H1 (cell line): ENCODE data around the gene DNAH1. TPM values are rescaled to one million over a fixed set of nuclear protein-coding genes. Genes with fewer than 3 reads are reported as not detected.
A peak's percentile ranks its signal among the peaks of the same experiment; 100 is the strongest.

Experiments
- CTCF ChIA-PET: fragments of 300-600 bp; sonication (Branson Sonifier 250); formaldehyde crosslinking; loops from one replicate; lab custom pipeline; 2021; ENCODE audit not compliant: partially characterized antibody; lab: Charles Lee
- POLR2A ChIA-PET: fragments of 300-600 bp; sonication (Branson Sonifier 250); formaldehyde crosslinking; loops from one replicate; lab custom pipeline; 2021; ENCODE audit warnings: inconsistent platforms; ENCODE audit not compliant: partially characterized antibody; lab: Charles Lee
- DNase-seq, 2 experiments: peaks; one replicate each; pipeline versions ENCODE4 v3.0.0 to v3.0.0-alpha.2; 2010 to 2022; ENCODE audit warnings: low spot score in 2 of 2, low read depth in 1 of 2, mixed read lengths in 1 of 2
- FAIRE-seq: peaks from 2 replicates; lab custom pipeline; 2011; peaks lifted over from hg19 to GRCh38; lab: Jason Lieb, UNC
- H2AFZ ChIP-seq: 2 replicates; pipeline ENCODE4 v1.8.1; 2012; ENCODE audit warnings: low read length, inconsistent platforms
- H2AK5ac ChIP-seq: 2 replicates; pipeline ENCODE4 v1.6.1; 2013; ENCODE audit warnings: low read depth, low read length
- H2BK120ac ChIP-seq: replicated peaks from 2 replicates; pipeline ENCODE3; 2013; ENCODE audit warnings: low read depth, low read length, inconsistent platforms
- H2BK12ac ChIP-seq: 2 replicates; pipeline ENCODE4 v1.6.1; 2013; ENCODE audit warnings: low read depth, low read length
- H2BK15ac ChIP-seq: 2 replicates; pipeline ENCODE4 v1.6.1; 2013; ENCODE audit warnings: low read length
- H2BK20ac ChIP-seq: 2 replicates; pipeline ENCODE4 v1.6.1; 2013; ENCODE audit warnings: low read length
- H2BK5ac ChIP-seq: 2 replicates; pipeline ENCODE4 v1.6.1; 2013; ENCODE audit warnings: low read depth, low read length
- H3K14ac ChIP-seq: 2 replicates; pipeline ENCODE4 v1.6.1; 2013; ENCODE audit warnings: inconsistent platforms; ENCODE audit not compliant: insufficient read length
- H3K18ac ChIP-seq: 2 replicates; pipeline ENCODE4 v1.6.1; 2013; ENCODE audit warnings: low read length; ENCODE audit errors: extremely low read depth
- H3K23ac ChIP-seq: 2 replicates; pipeline ENCODE4 v1.6.1; 2013; ENCODE audit warnings: inconsistent platforms; ENCODE audit not compliant: insufficient read length
- H3K23me2 ChIP-seq: 2 replicates; pipeline ENCODE4 v1.6.1; 2013; ENCODE audit warnings: low read depth, low read length
- H3K27ac ChIP-seq: 2 replicates; pipeline ENCODE4 v1.6.1; 2011; ENCODE audit warnings: low read depth, low read length, inconsistent platforms
- H3K27me3 ChIP-seq, 4 experiments: replicated peaks in 1 of 4; 1 replicate in 1 of 4; 2 replicates in 3 of 4; pipeline versions ENCODE4 v1.6.1 to v1.8.1; 2011 to 2013; ENCODE audit warnings: low read length in 3 of 4, mild to moderate bottlenecking in 3 of 4, inconsistent platforms in 2 of 4, mixed read lengths in 2 of 4, moderate library complexity in 1 of 4; ENCODE audit not compliant: control insufficient read depth in 3 of 4, insufficient read depth in 3 of 4; ENCODE audit errors: extremely low read depth in 1 of 4
- H3K36me3 ChIP-seq, 4 experiments: 2 replicates each; pipeline versions ENCODE4 v1.6.1 to v1.8.1; 2011 to 2013; ENCODE audit warnings: mild to moderate bottlenecking in 4 of 4, low read length in 3 of 4, moderate library complexity in 2 of 4, control low read depth in 1 of 4, inconsistent platforms in 1 of 4; ENCODE audit not compliant: insufficient read depth in 4 of 4, control insufficient read depth in 2 of 4
- H3K4ac ChIP-seq: replicated peaks from 2 replicates; pipeline ENCODE3; 2013; ENCODE audit warnings: low read length, low read depth, mixed read lengths, inconsistent platforms; ENCODE audit not compliant: insufficient read length
- H3K4me1 ChIP-seq, 4 experiments: replicated peaks in 1 of 4; 1 replicate in 1 of 4; 2 replicates in 3 of 4; pipeline versions ENCODE4 v1.6.1 to v1.8.1; 2011 to 2013; ENCODE audit warnings: low read length in 3 of 4, inconsistent platforms in 2 of 4, mixed read lengths in 1 of 4; ENCODE audit not compliant: insufficient read depth in 4 of 4, control insufficient read depth in 3 of 4
- H3K4me2 ChIP-seq, 2 experiments: 2 replicates each; pipeline versions ENCODE4 v1.6.1 to v1.8.1; 2011 to 2013; ENCODE audit warnings: low read depth in 2 of 2, low read length in 2 of 2, control low read depth in 1 of 2, inconsistent platforms in 1 of 2, mild to moderate bottlenecking in 1 of 2; ENCODE audit not compliant: insufficient read depth in 1 of 2
- H3K4me3 ChIP-seq, 4 experiments: fragments of 200-600, 300-600 bp in 1 of 4; sonication (generic), shearing (Covaris generic), sonication (Bioruptor Twin) in 1 of 4; 2 replicates each; pipeline versions ENCODE4 v1.5.1 to v1.8.1; 2011 to 2016; ENCODE audit warnings: low read length in 4 of 4, low read depth in 3 of 4, control low read depth in 2 of 4, inconsistent platforms in 2 of 4, mild to moderate bottlenecking in 2 of 4, mixed read lengths in 1 of 4, moderate library complexity in 1 of 4; ENCODE audit not compliant: insufficient read depth in 2 of 4; ENCODE audit errors: extremely low read depth in 1 of 4
- H3K56ac ChIP-seq: replicated peaks from 2 replicates; pipeline ENCODE3; 2013; ENCODE audit warnings: low read depth, mild to moderate bottlenecking, mixed read lengths, low read length, inconsistent platforms; ENCODE audit not compliant: insufficient read length
- H3K79me1 ChIP-seq: 2 replicates; pipeline ENCODE4 v1.6.1; 2013; ENCODE audit warnings: low read depth, low read length, control low read depth
- H3K79me2 ChIP-seq, 2 experiments: 2 replicates each; pipeline versions ENCODE4 v1.6.1 to v1.8.1; 2012 to 2013; ENCODE audit warnings: low read length in 2 of 2, mild to moderate bottlenecking in 2 of 2, inconsistent platforms in 1 of 2; ENCODE audit not compliant: insufficient read depth in 2 of 2, control insufficient read depth in 1 of 2
- H3K9ac ChIP-seq, 4 experiments: replicated peaks in 1 of 4; 1 replicate in 1 of 4; 2 replicates in 3 of 4; pipeline versions ENCODE4 v1.6.1 to v1.8.1; 2011 to 2013; ENCODE audit warnings: low read depth in 3 of 4, low read length in 3 of 4, control low read depth in 2 of 4, mild to moderate bottlenecking in 2 of 4, moderate library complexity in 2 of 4, inconsistent platforms in 1 of 4; ENCODE audit errors: extremely low read depth in 1 of 4
- H3K9me3 ChIP-seq, 2 experiments: 2 replicates each; pipeline versions ENCODE4 v1.6.1 to v1.8.1; 2012 to 2013; ENCODE audit warnings: mild to moderate bottlenecking in 2 of 2, moderate library complexity in 2 of 2, control low read depth in 1 of 2, inconsistent platforms in 1 of 2, low read depth in 1 of 2, low read length in 1 of 2, mixed read lengths in 1 of 2; ENCODE audit not compliant: insufficient read depth in 2 of 2
- H4K20me1 ChIP-seq, 2 experiments: replicated peaks in 1 of 2; 2 replicates each; pipeline versions ENCODE3 to v1.8.1; 2011 to 2013; ENCODE audit warnings: inconsistent platforms in 2 of 2, low read length in 2 of 2, mild to moderate bottlenecking in 1 of 2; ENCODE audit not compliant: insufficient read depth in 2 of 2, control insufficient read depth in 1 of 2
- H4K5ac ChIP-seq: 2 replicates; pipeline ENCODE4 v1.6.1; 2013; ENCODE audit warnings: low read length, low read depth, mixed read lengths, inconsistent platforms; ENCODE audit not compliant: insufficient read length
- H4K8ac ChIP-seq: 2 replicates; pipeline ENCODE4 v1.8.0; 2013; ENCODE audit warnings: mild to moderate bottlenecking, moderate library complexity, low read length, inconsistent platforms; ENCODE audit not compliant: insufficient read depth; ENCODE audit errors: extremely low read depth
- H4K91ac ChIP-seq: replicated peaks from 2 replicates; pipeline ENCODE3; 2013; ENCODE audit warnings: low read length, mixed read lengths, inconsistent platforms; ENCODE audit not compliant: insufficient read length
- EGR1 ChIP-seq: IDR thresholded peaks from 2 replicates; pipeline ENCODE4 v1.6.1; 2011; ENCODE audit warnings: low read depth, low read length, borderline replicate concordance
- GABPA ChIP-seq: IDR thresholded peaks from 2 replicates; pipeline ENCODE4 v1.6.1; 2011; ENCODE audit warnings: mild to moderate bottlenecking, low read length, moderate library complexity, borderline replicate concordance; ENCODE audit not compliant: insufficient read depth
- NRF1 ChIP-seq: IDR thresholded peaks from 2 replicates; pipeline ENCODE4 v1.6.1; 2011; ENCODE audit warnings: mild to moderate bottlenecking, low read depth, low read length, improper control_type of control experiment
- SP4 ChIP-seq: IDR thresholded peaks from 2 replicates; pipeline ENCODE4 v1.6.1; 2012; ENCODE audit warnings: low read length, inconsistent platforms
- TCF12 ChIP-seq: IDR thresholded peaks from 2 replicates; pipeline ENCODE4 v1.6.1; 2011; ENCODE audit warnings: low read depth, mild to moderate bottlenecking, low read length
- WGBS, 2 experiments: shearing (Covaris generic) in 1 of 2; methylation state at CpG; one replicate each; pipeline versions ENCODE4 v1.1.6 to v1.1.7; 2013 to 2015; ENCODE audit warnings: low lambda C conversion rate in 2 of 2, mixed read lengths in 2 of 2, inconsistent platforms in 1 of 2, low coverage in 1 of 2, missing lambda C conversion rate in 1 of 2; ENCODE audit not compliant: insufficient replicate concordance in 2 of 2, insufficient coverage in 1 of 2, insufficient read length in 1 of 2; ENCODE audit errors: extremely low coverage in 1 of 2, missing lambda C conversion rate in 1 of 2; 5-methylcytosine and 5-hydroxymethylcytosine counted together
- polyA plus RNA-seq, 7 experiments: library from polyadenylated mRNA; depleted of rRNA in 3 of 7; stranded (reverse) in 5 of 7; unstranded in 2 of 7; fragments of >200 nt in 5 of 7; fragments of 200-250 nt in 2 of 7; gene quantifications; 1 replicate in 5 of 7; 2 replicates in 1 of 7; 4 replicates in 1 of 7; pipeline versions ENCODE4 v1.2.1 to v1.2.3, GENCODE V29; 2011 to 2013; ENCODE audit warnings: missing spikeins in 2 of 7, mixed read lengths in 2 of 7
- total RNA-seq: library from RNA; stranded (reverse); fragmentation: NEBNext Ultra II Directional; extraction: Animal tissue kit (Norgen Biotek cat#: 25700); gene quantifications from 2 replicates; pipeline ENCODE4 v1.2.1, GENCODE V29; 2021

The DNAH1 gene
- total and polyA plus RNA-seq, 2 of the 8 experiments (the other 6 are each of a cell fraction or from before 2014, with no cell fraction given) = 1.0 to 1.5 TPM

DNA sequence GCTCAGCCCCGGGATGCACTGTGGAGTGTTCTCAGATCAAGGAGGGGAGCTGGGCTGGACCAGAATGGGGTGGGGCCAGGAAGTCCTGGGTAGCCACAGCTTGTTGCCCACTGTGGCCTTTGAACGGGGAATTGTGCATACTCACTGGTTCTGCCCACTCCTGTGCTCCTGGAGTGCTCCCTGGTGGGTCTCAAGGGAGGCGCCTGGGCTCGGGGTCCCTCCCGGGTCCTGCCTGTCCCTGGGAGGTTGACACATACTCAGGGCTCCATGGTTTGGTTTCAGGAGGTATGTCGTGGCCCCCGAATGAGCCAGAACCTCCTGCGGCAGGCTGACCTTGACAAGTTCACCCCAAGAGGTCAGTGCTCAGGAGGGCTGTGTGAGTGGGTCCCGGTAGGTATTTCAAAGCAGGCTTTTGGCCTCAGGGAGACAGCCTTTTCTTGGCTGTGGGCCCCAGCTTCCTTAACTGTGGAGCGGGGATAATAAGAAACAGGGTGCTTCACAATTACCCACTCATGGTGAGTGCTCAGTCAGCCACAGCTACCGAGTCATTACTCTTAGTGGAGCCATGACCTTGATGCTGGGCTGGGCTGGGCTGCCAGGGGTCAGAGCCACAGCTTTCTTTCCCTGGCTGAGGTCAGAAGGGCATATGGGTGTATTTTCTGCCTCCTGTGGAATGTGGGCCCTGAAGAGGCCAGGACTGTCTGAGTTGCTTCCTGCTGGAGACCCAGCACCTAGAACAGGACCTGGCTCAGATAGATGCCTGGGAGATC is 7.6 kb downstream of the DNAH1 start:
- ChIA-PET POLR2A (interaction anchor here (0.6 to 2.0 kb wide), 4 partner anchors 8 to 72 kb away, joined by 3 to 5 read pairs (median 4); no protein-coding TSS in a partner anchor), CTCF (interaction anchor here (0.9 to 2.1 kb wide), 7 partner anchors 11 to 92 kb away, joined by 3 to 11 read pairs (median 5); partner anchors contain the start of gene WDR82)
- Histone ChIP-seq H2BK12ac (no peak overlapping the region), H4K91ac (no peak overlapping the region), H2BK15ac (no peak overlapping the region), H3K9me3 (no peaks in the 10 kb centered on the region), H3K4me3 (no peak overlapping the region), H3K27ac (no peak overlapping the region), H3K9ac (no peak overlapping the region), H2AK5ac (no peak overlapping the region), H3K4ac (no peak overlapping the region), H4K8ac (peak overlapping the region; percentile 65), H3K23me2 (peaks cover 3% of the 10 kb centered on the region; the same call in 1 of the 2 replicates), H3K27me3 (peaks cover 0 to 5% (median 4%) of the 10 kb centered on the region in 4 experiments; a peak in 4 of 7 replicates), H2AFZ (no peak overlapping the region), H4K20me1 (no peaks in the 10 kb centered on the region), H3K4me2 (no peak overlapping the region), H3K36me3 (no peaks in the 10 kb centered on the region), H3K79me2 (no peaks in the 10 kb centered on the region), H2BK20ac (no peak overlapping the region), H2BK5ac (no peak overlapping the region), H4K5ac (no peak overlapping the region), H3K4me1 (no peaks in the 10 kb centered on the region), H2BK120ac (no peak overlapping the region), H3K79me1 (no peaks in the 10 kb centered on the region; the same call in 1 of the 2 replicates), H3K14ac (no peak overlapping the region), H3K18ac (no peak overlapping the region), H3K56ac (no peak overlapping the region), H3K23ac (no peak overlapping the region)
- FAIRE-seq = no peak
- 90% methylated on average over 11 of the region's 11 CpGs; no CpG with 5 or more reads in 1 of the 2 experiments for WGBS, 2 experiments
- no peak for DNase-seq
- TF ChIP-seq GABPA = no peak
- no peak for TF ChIP-seq EGR1
- no peak for TF ChIP-seq SP4
- no peak for TF ChIP-seq NRF1
- TF ChIP-seq TCF12 = no peak
